ENCODE measurements around the gene CALY.

CALY gene, protein sequence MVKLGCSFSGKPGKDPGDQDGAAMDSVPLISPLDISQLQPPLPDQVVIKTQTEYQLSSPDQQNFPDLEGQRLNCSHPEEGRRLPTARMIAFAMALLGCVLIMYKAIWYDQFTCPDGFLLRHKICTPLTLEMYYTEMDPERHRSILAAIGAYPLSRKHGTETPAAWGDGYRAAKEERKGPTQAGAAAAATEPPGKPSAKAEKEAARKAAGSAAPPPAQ

DNA sequence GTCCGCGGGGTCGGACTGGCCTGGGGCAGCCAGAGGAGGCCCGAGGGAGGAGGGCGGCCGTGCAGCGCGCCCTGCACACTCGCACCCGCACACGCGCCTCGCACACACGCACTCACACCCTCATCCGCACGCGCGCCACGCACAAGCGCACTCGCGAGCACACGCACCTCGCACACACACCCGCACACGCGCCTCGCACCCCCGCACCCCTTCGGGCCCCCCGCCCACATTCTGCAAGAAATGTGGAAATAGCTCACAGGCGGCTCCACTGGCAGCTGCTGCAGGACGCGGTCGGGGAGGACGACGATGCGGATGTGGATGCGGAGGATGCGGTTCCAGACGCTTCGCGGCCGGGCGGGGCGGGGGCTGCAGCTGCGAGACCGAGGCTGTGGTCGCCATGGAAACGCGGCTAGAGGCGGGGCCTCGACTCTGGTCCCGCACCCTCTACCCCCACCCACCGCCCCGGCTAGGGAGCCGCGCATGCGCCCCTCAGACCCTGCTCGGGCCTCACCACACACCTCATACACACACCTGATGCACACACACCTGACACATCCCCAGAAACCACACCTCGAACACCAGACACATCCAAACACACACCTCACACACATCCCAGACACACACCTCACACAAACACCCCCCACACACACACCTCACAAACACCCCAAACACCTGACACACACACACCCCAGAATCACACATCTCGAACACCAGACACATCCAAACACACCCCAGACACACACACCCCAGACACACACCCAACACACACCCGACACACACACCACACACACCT, at the start of gene CALY:
Gene CALY, minus strand, starts transcription at position 320 of the 793 bp plus-strand sequence. CDS start 7,907 bp downstream, outside the sequence.
- no peaks in the 10 kb centered on the region for H3K36me3 ChIP-seq
- TF ChIP-seq, protein P1, sequence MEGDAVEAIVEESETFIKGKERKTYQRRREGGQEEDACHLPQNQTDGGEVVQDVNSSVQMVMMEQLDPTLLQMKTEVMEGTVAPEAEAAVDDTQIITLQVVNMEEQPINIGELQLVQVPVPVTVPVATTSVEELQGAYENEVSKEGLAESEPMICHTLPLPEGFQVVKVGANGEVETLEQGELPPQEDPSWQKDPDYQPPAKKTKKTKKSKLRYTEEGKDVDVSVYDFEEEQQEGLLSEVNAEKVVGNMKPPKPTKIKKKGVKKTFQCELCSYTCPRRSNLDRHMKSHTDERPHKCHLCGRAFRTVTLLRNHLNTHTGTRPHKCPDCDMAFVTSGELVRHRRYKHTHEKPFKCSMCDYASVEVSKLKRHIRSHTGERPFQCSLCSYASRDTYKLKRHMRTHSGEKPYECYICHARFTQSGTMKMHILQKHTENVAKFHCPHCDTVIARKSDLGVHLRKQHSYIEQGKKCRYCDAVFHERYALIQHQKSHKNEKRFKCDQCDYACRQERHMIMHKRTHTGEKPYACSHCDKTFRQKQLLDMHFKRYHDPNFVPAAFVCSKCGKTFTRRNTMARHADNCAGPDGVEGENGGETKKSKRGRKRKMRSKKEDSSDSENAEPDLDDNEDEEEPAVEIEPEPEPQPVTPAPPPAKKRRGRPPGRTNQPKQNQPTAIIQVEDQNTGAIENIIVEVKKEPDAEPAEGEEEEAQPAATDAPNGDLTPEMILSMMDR (IDR thresholded peaks at IDR 0.05): no peak
- peaks cover 92% of the 10 kb centered on the region for H3K27me3 ChIP-seq
- peaks cover 0 to 12% of the 10 kb centered on the region in 2 experiments for H3K4me1 ChIP-seq (ENCODE audit: control insufficient read depth in 1 of 2, insufficient read depth in 1 of 2, low read depth in 1 of 2, low read length in 1 of 2)
- no peak within 1 kb of the TSS for H3K4me3 ChIP-seq (ENCODE audit: low read depth in 1 of 2, low read length in 1 of 2)
- no peaks in the 10 kb centered on the region for H3K9me3 ChIP-seq
- no peak within 1 kb of the TSS for H3K27ac ChIP-seq

DNA sequence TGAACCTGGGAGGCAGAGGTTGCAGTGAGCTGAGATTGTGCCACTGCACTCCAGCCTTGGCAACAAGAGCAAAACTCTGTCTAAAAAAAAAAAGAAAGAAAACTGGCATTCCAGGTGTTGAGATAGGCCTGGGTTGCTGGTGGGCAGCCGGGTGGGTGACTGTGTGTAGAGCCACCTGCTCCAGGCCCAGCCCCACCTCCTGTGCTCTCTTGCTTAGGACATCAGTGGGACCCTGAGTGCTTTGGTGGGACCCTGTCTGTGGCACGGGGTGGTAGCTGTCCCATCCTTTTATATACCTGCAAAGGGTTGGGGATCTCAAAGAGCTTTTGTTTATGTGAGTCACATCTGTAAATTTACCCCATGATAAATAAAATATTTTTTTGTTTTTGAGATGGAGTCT, 48.5 kb upstream of the CALY start:
- Histone ChIP-seq H3K27ac (no peak overlapping the region), H3K36me3 (no peaks in the 10 kb centered on the region), H3K4me1 (ENCODE audit: control insufficient read depth in 1 of 2, insufficient read depth in 1 of 2, low read depth in 1 of 2, low read length in 1 of 2) (peaks cover 10 to 11% of the 10 kb centered on the region in 2 experiments), H3K9me3 (no peaks in the 10 kb centered on the region), H3K27me3 (peaks cover 23% of the 10 kb centered on the region), H3K4me3 (ENCODE audit: low read depth in 1 of 2, low read length in 1 of 2) (no peak overlapping the region)
- TF ChIP-seq, protein P1 (IDR thresholded peaks at IDR 0.05): no peak

DNA sequence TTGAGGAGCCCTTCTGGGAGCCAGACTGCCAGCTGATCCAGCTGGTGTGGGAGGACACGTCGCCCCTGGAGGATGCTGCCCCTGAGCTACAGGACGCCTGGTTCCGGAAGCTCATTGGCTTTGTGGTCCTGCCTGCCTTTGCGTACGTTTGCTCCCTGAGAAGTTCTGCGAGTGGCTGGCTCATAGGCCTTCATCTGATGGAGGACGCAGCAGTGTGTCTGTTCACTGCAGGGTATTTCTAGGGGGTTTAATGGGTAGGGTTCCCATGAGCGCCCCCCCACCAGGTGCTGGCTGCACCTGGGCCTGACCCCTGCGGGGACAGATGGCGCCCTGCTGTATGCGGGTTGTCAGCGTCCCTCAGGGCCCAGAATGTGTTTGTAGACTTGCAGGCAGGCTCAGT, 47.4 kb upstream of the CALY start:
- Histone ChIP-seq H3K9me3 (no peaks in the 10 kb centered on the region), H3K27ac (no peak overlapping the region), H3K4me3 (ENCODE audit: low read depth in 1 of 2, low read length in 1 of 2) (no peak overlapping the region), H3K27me3 (peaks cover 34% of the 10 kb centered on the region), H3K4me1 (ENCODE audit: control insufficient read depth in 1 of 2, insufficient read depth in 1 of 2, low read depth in 1 of 2, low read length in 1 of 2) (peaks cover 3 to 7% of the 10 kb centered on the region in 2 experiments), H3K36me3 (no peaks in the 10 kb centered on the region)
- TF ChIP-seq, protein P1 (IDR thresholded peaks at IDR 0.05): no peak

DNA sequence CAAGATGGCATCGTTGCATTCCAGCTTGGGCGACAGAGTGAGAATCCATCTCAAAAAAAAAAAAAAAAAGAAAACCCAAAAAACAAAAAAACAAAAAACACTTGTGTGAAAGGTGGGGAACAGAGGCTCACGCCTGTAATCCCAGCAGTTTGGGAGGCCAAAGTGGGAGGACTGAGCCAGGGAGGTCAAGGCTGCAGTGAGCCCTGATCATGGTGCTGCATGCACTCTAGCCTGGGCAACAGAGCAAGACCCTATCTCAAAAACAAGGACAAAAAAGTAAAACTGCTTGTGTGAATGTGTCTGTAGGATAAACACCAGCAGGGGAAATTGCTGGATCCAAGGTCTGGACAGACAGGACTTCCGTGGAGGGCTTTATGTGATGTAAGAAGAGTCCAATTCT, 46.9 kb upstream of the CALY start:
- no peaks in the 10 kb centered on the region for H3K36me3 ChIP-seq
- H3K4me1 ChIP-seq (ENCODE audit: control insufficient read depth in 1 of 2, insufficient read depth in 1 of 2, low read depth in 1 of 2, low read length in 1 of 2): peaks cover 1 to 10% of the 10 kb centered on the region in 2 experiments
- H3K27ac ChIP-seq: no peak overlapping the region
- TF ChIP-seq, protein P1 (IDR thresholded peaks at IDR 0.05): no peak
- no peak overlapping the region for H3K4me3 ChIP-seq (ENCODE audit: low read depth in 1 of 2, low read length in 1 of 2)
- no peaks in the 10 kb centered on the region for H3K9me3 ChIP-seq
- peaks cover 38% of the 10 kb centered on the region for H3K27me3 ChIP-seq

DNA sequence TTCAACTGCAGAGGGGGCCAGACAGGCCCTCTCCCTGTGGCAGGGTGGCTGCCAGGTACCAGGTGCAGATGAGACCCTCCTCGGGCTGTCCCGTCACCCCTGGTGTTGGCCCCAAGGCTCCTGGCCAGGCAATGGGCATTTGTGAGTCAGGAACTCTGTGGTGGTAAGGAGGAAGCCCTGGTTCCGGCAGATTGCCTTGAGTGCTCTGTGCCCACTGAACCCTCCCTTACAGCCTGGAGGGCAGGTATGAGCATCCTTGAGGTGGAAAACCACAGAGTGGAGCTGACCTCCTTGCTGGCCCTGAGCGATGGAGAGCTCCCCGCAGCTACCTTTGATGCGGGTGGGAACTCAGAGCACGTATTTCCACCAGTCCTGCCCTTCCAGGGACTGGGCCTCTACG, 44.3 kb upstream of the CALY start:
- Histone ChIP-seq H3K4me3 (ENCODE audit: low read depth in 1 of 2, low read length in 1 of 2) (no peak overlapping the region), H3K9me3 (no peaks in the 10 kb centered on the region), H3K27ac (no peak overlapping the region), H3K4me1 (ENCODE audit: control insufficient read depth in 1 of 2, insufficient read depth in 1 of 2, low read depth in 1 of 2, low read length in 1 of 2) (peaks cover 12 to 20% of the 10 kb centered on the region in 2 experiments), H3K27me3 (peaks cover 63% of the 10 kb centered on the region), H3K36me3 (no peaks in the 10 kb centered on the region)
- TF ChIP-seq, protein P1 (IDR thresholded peaks at IDR 0.05): no peak
